H9 (cell line): ENCODE data around the gene MESD. TPM values are rescaled to one million over a fixed set of nuclear protein-coding genes. Genes with fewer than 3 reads are reported as not detected.

Source experiments
- DNase-seq: peaks from one replicate; pipeline ENCODE4 v3.0.0-alpha.2; 2017
- H2AFZ ChIP-seq: one replicate; pipeline ENCODE4 v1.6.1; 2013; ENCODE audit warnings: mild to moderate bottlenecking, low read length, control low read depth, moderate library complexity
- H2AK5ac ChIP-seq: 2 replicates; pipeline ENCODE4 v1.6.1; 2013; ENCODE audit warnings: low read length, control low read depth, mixed read lengths; ENCODE audit not compliant: insufficient read length
- H2BK120ac ChIP-seq: one replicate; pipeline ENCODE4 v1.6.1; 2013; ENCODE audit warnings: low read depth, mild to moderate bottlenecking, low read length, control low read depth, inconsistent platforms; ENCODE audit not compliant: poor library complexity, severe bottlenecking
- H2BK12ac ChIP-seq: 2 replicates; pipeline ENCODE4 v1.6.1; 2013; ENCODE audit warnings: low read length, control low read depth, mixed read lengths, low read depth; ENCODE audit not compliant: insufficient read length
- H2BK15ac ChIP-seq: 2 replicates; pipeline ENCODE4 v1.6.1; 2013; ENCODE audit warnings: low read depth, low read length, control low read depth
- H2BK20ac ChIP-seq: one replicate; pipeline ENCODE4 v1.6.1; 2013; ENCODE audit warnings: low read depth, mild to moderate bottlenecking, low read length, control low read depth, inconsistent platforms; ENCODE audit not compliant: poor library complexity, severe bottlenecking
- H2BK5ac ChIP-seq: 2 replicates; pipeline ENCODE4 v1.6.1; 2013; ENCODE audit warnings: low read length, control low read depth, mixed read lengths; ENCODE audit not compliant: insufficient read length
- H3K14ac ChIP-seq: 2 replicates; pipeline ENCODE4 v1.6.1; 2013; ENCODE audit warnings: low read length, control low read depth; ENCODE audit not compliant: insufficient read depth
- H3K18ac ChIP-seq: 2 replicates; pipeline ENCODE4 v1.6.1; 2013; ENCODE audit warnings: low read depth, mild to moderate bottlenecking, mixed read lengths, low read length, control low read depth; ENCODE audit not compliant: insufficient read length
- H3K23ac ChIP-seq: 2 replicates; pipeline ENCODE4 v1.6.1; 2013; ENCODE audit warnings: low read length, control low read depth, mixed read lengths, low read depth; ENCODE audit not compliant: insufficient read length
- H3K23me2 ChIP-seq: 2 replicates; pipeline ENCODE4 v1.6.1; 2013; ENCODE audit warnings: low read depth, mild to moderate bottlenecking, mixed read lengths, low read length, control low read depth; ENCODE audit not compliant: insufficient read length, poor library complexity, severe bottlenecking
- H3K27ac ChIP-seq: 2 replicates; pipeline ENCODE4 v1.5.1; 2013; ENCODE audit warnings: low read length, control low read depth, mixed read lengths, low read depth; ENCODE audit not compliant: insufficient read length
- H3K27me3 ChIP-seq: 2 replicates; pipeline ENCODE4 v1.6.1; 2013; ENCODE audit warnings: low read length, control low read depth, inconsistent platforms; ENCODE audit not compliant: insufficient read depth
- H3K4ac ChIP-seq: 2 replicates; pipeline ENCODE4 v1.6.1; 2013; ENCODE audit warnings: low read depth, mild to moderate bottlenecking, control low read depth, inconsistent platforms, low read length, moderate library complexity
- H3K4me1 ChIP-seq: 2 replicates; pipeline ENCODE4 v1.6.1; 2013; ENCODE audit warnings: low read length, control low read depth, inconsistent platforms; ENCODE audit not compliant: insufficient read depth
- H3K4me2 ChIP-seq: 2 replicates; pipeline ENCODE4 v1.6.1; 2013; ENCODE audit warnings: low read length, control low read depth, mixed read lengths; ENCODE audit not compliant: insufficient read length, insufficient read depth
- H3K56ac ChIP-seq: 2 replicates; pipeline ENCODE4 v1.6.1; 2013; ENCODE audit warnings: low read depth, mild to moderate bottlenecking, mixed read lengths, low read length, control low read depth; ENCODE audit not compliant: insufficient read length
- H3K79me1 ChIP-seq: 2 replicates; pipeline ENCODE4 v1.6.1; 2013; ENCODE audit warnings: low read depth, mild to moderate bottlenecking, moderate library complexity, low read length, control low read depth, inconsistent platforms; ENCODE audit not compliant: insufficient read depth, poor library complexity, severe bottlenecking
- H3K79me2 ChIP-seq: 2 replicates; pipeline ENCODE4 v1.6.1; 2013; ENCODE audit warnings: low read length, control low read depth, inconsistent platforms; ENCODE audit not compliant: insufficient read depth
- H3K9ac ChIP-seq: 2 replicates; pipeline ENCODE4 v1.6.1; 2013; ENCODE audit warnings: low read length, control low read depth, mixed read lengths; ENCODE audit not compliant: insufficient read length; ENCODE audit errors: extremely low read depth
- H3K9me3 ChIP-seq: one replicate; pipeline ENCODE4 v1.6.1; 2013; ENCODE audit warnings: low read depth, low read length, inconsistent platforms; ENCODE audit not compliant: control insufficient read depth
- H3T11ph ChIP-seq: one replicate; pipeline ENCODE4 v1.6.1; 2013; ENCODE audit warnings: mild to moderate bottlenecking, low read length, control low read depth, inconsistent platforms
- H4K20me1 ChIP-seq: one replicate; pipeline ENCODE4 v1.6.1; 2013; ENCODE audit not compliant: control insufficient read depth, insufficient read length, insufficient read depth
- H4K5ac ChIP-seq: 2 replicates; pipeline ENCODE4 v1.6.1; 2013; ENCODE audit warnings: low read depth, mild to moderate bottlenecking, mixed read lengths, low read length, control low read depth; ENCODE audit not compliant: insufficient read length
- H4K8ac ChIP-seq: replicated peaks from 2 replicates; pipeline ENCODE4 v1.6.1; 2013; ENCODE audit warnings: low read length, control low read depth, mixed read lengths, low read depth; ENCODE audit not compliant: insufficient read length
- H4K91ac ChIP-seq: 2 replicates; pipeline ENCODE4 v1.6.1; 2013; ENCODE audit warnings: low read depth, mild to moderate bottlenecking, moderate library complexity, mixed read lengths, low read length, control low read depth; ENCODE audit not compliant: insufficient read length
- H3K27ac Mint-ChIP-seq, 3 experiments: 2 replicates in 2 of 3; 3 replicates in 1 of 3; pipeline ENCODE4 v1.8.0; 2020 to 2021; ENCODE audit warnings: mixed read lengths in 3 of 3, mild to moderate bottlenecking in 1 of 3, moderate library complexity in 1 of 3
- H3K27me3 Mint-ChIP-seq: 2 replicates; pipeline ENCODE4 v1.8.0; 2021; ENCODE audit warnings: low read depth, mild to moderate bottlenecking, moderate library complexity, mixed read lengths
- H3K36me3 Mint-ChIP-seq, 3 experiments: 2 replicates in 2 of 3; 3 replicates in 1 of 3; pipeline ENCODE4 v1.8.0; 2020 to 2021; ENCODE audit warnings: low read depth in 3 of 3, mixed read lengths in 3 of 3; ENCODE audit not compliant: insufficient read depth in 1 of 3
- H3K4me1 Mint-ChIP-seq, 2 experiments: 2 replicates each; pipeline ENCODE4 v1.8.0; 2020; ENCODE audit warnings: mixed read lengths in 2 of 2
- H3K4me3 Mint-ChIP-seq, 2 experiments: 2 replicates in 1 of 2; 3 replicates in 1 of 2; pipeline ENCODE4 v1.8.0; 2020 to 2021; ENCODE audit warnings: mild to moderate bottlenecking in 2 of 2, mixed read lengths in 2 of 2, moderate library complexity in 1 of 2
- H3K9me3 Mint-ChIP-seq, 2 experiments: 2 replicates in 1 of 2; 3 replicates in 1 of 2; pipeline ENCODE4 v1.8.0; 2020; ENCODE audit warnings: mild to moderate bottlenecking in 2 of 2, mixed read lengths in 2 of 2, moderate library complexity in 1 of 2
- WGBS: extraction: QIAGEN DNeasy Blood & Tissue Kit; methylation state at CpG from one replicate; pipeline ENCODE4 v1.1.7; 2013; ENCODE audit warnings: missing lambda C conversion rate, low lambda C conversion rate, mixed read lengths; ENCODE audit not compliant: insufficient read length; ENCODE audit errors: extremely low coverage; 5-methylcytosine and 5-hydroxymethylcytosine counted together
- total RNA-seq: library from RNA; stranded (reverse); gene quantifications from 2 replicates; pipeline ENCODE4 v1.2.1, GENCODE V29; 2021
- TF ChIP-seq, protein P1 (sequence below): fragments of 200-600 bp; sonication (generic); conservative IDR thresholded peaks from 3 replicates; pipeline ENCODE4 v1.8.0; 2021; ENCODE audit warnings: antibody characterized with exemption, mild to moderate bottlenecking

MESD gene
- total RNA-seq, 1 experiment from 2014 or later = 29.1 TPM

DNA sequence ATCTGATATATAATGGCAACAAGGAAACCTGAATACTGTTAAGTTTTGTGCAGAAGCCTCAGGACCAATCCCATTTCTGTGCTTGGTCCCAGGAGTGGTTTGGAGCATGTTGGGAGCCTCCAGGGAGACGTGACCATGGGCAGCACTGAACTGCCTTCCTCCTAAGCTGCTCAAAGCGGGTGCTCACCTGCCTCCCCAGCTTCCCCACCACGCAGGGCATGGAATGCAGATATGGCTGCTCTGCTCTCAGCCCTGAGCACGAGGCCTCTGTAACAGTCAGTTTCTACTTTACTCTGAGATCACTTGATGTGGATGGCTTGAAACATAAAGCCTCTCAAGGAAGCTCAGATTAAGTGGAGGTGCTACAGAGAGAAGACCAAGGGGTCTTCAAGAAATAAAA, 49.3 kb downstream of the MESD start:
- peaks cover 1 to 14% (median 11%) of the 10 kb centered on the region in 3 experiments; a peak in 4 of 7 replicates for H3K36me3 Mint-ChIP-seq
- H2BK15ac ChIP-seq = no peak overlapping the region
- H3K23ac ChIP-seq = no peak overlapping the region
- H3K4ac ChIP-seq = no peak overlapping the region
- H3K4me1 Mint-ChIP-seq = no peaks in the 10 kb centered on the region; a peak in 1 of 4 replicates
- TF ChIP-seq, protein P1, sequence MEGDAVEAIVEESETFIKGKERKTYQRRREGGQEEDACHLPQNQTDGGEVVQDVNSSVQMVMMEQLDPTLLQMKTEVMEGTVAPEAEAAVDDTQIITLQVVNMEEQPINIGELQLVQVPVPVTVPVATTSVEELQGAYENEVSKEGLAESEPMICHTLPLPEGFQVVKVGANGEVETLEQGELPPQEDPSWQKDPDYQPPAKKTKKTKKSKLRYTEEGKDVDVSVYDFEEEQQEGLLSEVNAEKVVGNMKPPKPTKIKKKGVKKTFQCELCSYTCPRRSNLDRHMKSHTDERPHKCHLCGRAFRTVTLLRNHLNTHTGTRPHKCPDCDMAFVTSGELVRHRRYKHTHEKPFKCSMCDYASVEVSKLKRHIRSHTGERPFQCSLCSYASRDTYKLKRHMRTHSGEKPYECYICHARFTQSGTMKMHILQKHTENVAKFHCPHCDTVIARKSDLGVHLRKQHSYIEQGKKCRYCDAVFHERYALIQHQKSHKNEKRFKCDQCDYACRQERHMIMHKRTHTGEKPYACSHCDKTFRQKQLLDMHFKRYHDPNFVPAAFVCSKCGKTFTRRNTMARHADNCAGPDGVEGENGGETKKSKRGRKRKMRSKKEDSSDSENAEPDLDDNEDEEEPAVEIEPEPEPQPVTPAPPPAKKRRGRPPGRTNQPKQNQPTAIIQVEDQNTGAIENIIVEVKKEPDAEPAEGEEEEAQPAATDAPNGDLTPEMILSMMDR = no peak
- H2AK5ac ChIP-seq = no peak overlapping the region
- H3K56ac ChIP-seq = no peak overlapping the region
- H3K14ac ChIP-seq = no peak overlapping the region
- no peak overlapping the region for H3K18ac ChIP-seq
- no peak overlapping the region for H3T11ph ChIP-seq
- no peak overlapping the region for H2BK5ac ChIP-seq
- no peak overlapping the region for H2BK12ac ChIP-seq
- no peak overlapping the region for H4K5ac ChIP-seq
- no peak overlapping the region for H4K8ac ChIP-seq
- no peaks in the 10 kb centered on the region for H3K79me2 ChIP-seq
- no peaks in the 10 kb centered on the region for H3K9me3 ChIP-seq
- no peak overlapping the region for H2BK20ac ChIP-seq
- H3K4me3 Mint-ChIP-seq = no peak overlapping the region
- H3K27ac ChIP-seq = no peak overlapping the region
- no peaks in the 10 kb centered on the region for H3K9me3 Mint-ChIP-seq
- no peak overlapping the region for H3K27ac Mint-ChIP-seq
- no peak overlapping the region for H3K4me2 ChIP-seq
- H2BK120ac ChIP-seq = no peak overlapping the region
- no peaks in the 10 kb centered on the region for H3K4me1 ChIP-seq
- H4K20me1 ChIP-seq = no peaks in the 10 kb centered on the region
- DNase-seq = no peak
- H3K23me2 ChIP-seq = no peaks in the 10 kb centered on the region
- H4K91ac ChIP-seq = no peak overlapping the region
- H3K79me1 ChIP-seq = no peaks in the 10 kb centered on the region
- H3K27me3 Mint-ChIP-seq = no peaks in the 10 kb centered on the region
- no peak overlapping the region for H3K9ac ChIP-seq
- H3K27me3 ChIP-seq = no peaks in the 10 kb centered on the region
- no CpG with 5 or more reads among the region's 4 CpGs for WGBS
- no peak overlapping the region for H2AFZ ChIP-seq
